Spleen (tissue), 11 donors: ENCODE results near the gene MRPS21. TPM values are rescaled to one million over a fixed set of nuclear protein-coding genes. Genes with fewer than 3 reads are reported as not detected.

Experiments
- DNase-seq: peaks from one replicate; pipeline ENCODE4 v3.0.0-alpha.2; 2020
- H3K27ac ChIP-seq, 8 donors: fragments of 200-600 bp; sonication (generic) in 7 of 8; 1 replicate in 4 of 8; 2 replicates in 4 of 8; pipeline versions ENCODE4 v1.5.0 to v1.8.0; 2016 to 2021; ENCODE audit warnings: inconsistent platforms in 4 of 8, mild to moderate bottlenecking in 4 of 8, moderate library complexity in 1 of 8
- H3K27me3 ChIP-seq, 7 donors: fragments of 200-600 bp; sonication (generic) in 6 of 7; replicated peaks in 1 of 7; 1 replicate in 4 of 7; 2 replicates in 3 of 7; pipeline versions ENCODE4 v1.5.0 to v1.8.0; 2016 to 2021; ENCODE audit warnings: inconsistent platforms in 3 of 7, mild to moderate bottlenecking in 1 of 7
- H3K36me3 ChIP-seq, 6 donors: fragments of 200-600 bp; sonication (generic) in 5 of 6; 1 replicate in 4 of 6; 2 replicates in 2 of 6; pipeline versions ENCODE4 v1.5.0 to v1.8.0; 2016 to 2021; ENCODE audit warnings: inconsistent platforms in 2 of 6
- H3K4me1 ChIP-seq, 6 donors: fragments of 200-600 bp; sonication (generic) in 5 of 6; 1 replicate in 3 of 6; 2 replicates in 3 of 6; pipeline versions ENCODE4 v1.5.0 to v1.8.0; 2016 to 2021; ENCODE audit warnings: inconsistent platforms in 3 of 6
- H3K4me3 ChIP-seq, 8 donors: fragments of 200-600 bp; sonication (generic) in 7 of 8; 1 replicate in 4 of 8; 2 replicates in 4 of 8; pipeline versions ENCODE4 v1.5.0 to v1.8.0; 2016 to 2021; ENCODE audit warnings: inconsistent platforms in 4 of 8, mild to moderate bottlenecking in 4 of 8, moderate library complexity in 2 of 8
- H3K9me3 ChIP-seq, 8 donors: fragments of 200-600 bp; sonication (generic) in 7 of 8; 1 replicate in 4 of 8; 2 replicates in 4 of 8; pipeline versions ENCODE4 v1.5.0 to v1.8.0; 2016 to 2021; ENCODE audit warnings: inconsistent platforms in 4 of 8
- CTCF ChIP-seq, 11 experiments: fragments of 200-600 bp in 7 of 11; fragments of 450-650 bp in 4 of 11; sonication (generic) in 4 of 11; IDR thresholded peaks in 8 of 11; conservative IDR thresholded peaks in 3 of 11; 1 replicate in 7 of 11; 2 replicates in 4 of 11; pipeline versions ENCODE4 v1.4.0 to v1.8.0; 2016 to 2021; ENCODE audit warnings: antibody characterized with exemption in 11 of 11, inconsistent platforms in 4 of 11, mild to moderate bottlenecking in 1 of 11
- POLR2A ChIP-seq, 3 donors: fragments of 450-650 bp; IDR thresholded peaks; one replicate each; pipeline ENCODE4 v1.5.1; 2017; ENCODE audit warnings: antibody characterized with exemption in 3 of 3, mild to moderate bottlenecking in 1 of 3
- POLR2AphosphoS5 ChIP-seq, 3 donors: sonication (generic); formaldehyde crosslinking; IDR thresholded peaks; one replicate each; pipeline ENCODE4 v1.5.1; 2017; ENCODE audit warnings: antibody characterized with exemption in 3 of 3
- WGBS, 5 donors: extraction: QIAGEN DNeasy Blood & Tissue Kit in 3 of 5; methylation state at CpG; one replicate each; pipeline versions ENCODE4 v1.1.5 to v1.1.7; 2013 to 2018; 5-methylcytosine and 5-hydroxymethylcytosine counted together
- intact Hi-C: fragments of 100-400 bp; cut with DNase I; formaldehyde crosslinking; loops from one replicate; pipeline ENCODE4 v1.15.0; 2023; ENCODE audit warnings: low total_unique reads
- polyA plus RNA-seq, 3 donors: library from polyadenylated mRNA; stranded (reverse); fragments of 200-250 nt; gene quantifications; one replicate each; pipeline ENCODE4 v1.2.1, GENCODE V29; 2013
- total RNA-seq, 7 donors: library from RNA; depleted of rRNA in 3 of 7; stranded (reverse); fragments of >200 nt in 3 of 7; fragmentation: NEBNext Ultra II Directional in 4 of 7; extraction: Animal tissue kit (Norgen Biotek cat#: 25700) in 4 of 7; gene quantifications; one replicate each; pipeline versions ENCODE4 v1.1.0 to v1.2.1, GENCODE V29; 2016 to 2021
- donor health status: healthy with polysubstance abuse.
- donor health status: DM: no; HTN: no; CAD: no; lungs with moderate emphysema.
- donor health status: DM: no; HTN: no; CAD: no.
- donor health status: Bipolar disorder and iron deficiency.
- donor health status: healthy.
- donor health status: DM: no; HTN: no; CAD: no.
- donor health status: DM: yes; HTN: yes; CAD: no.

The MRPS21 gene
- total and polyA plus RNA-seq, 10 donors: 39.3 to 116 (median 47.3) TPM

GRCh38 chr1:150346316-150346715 is 52.7 kb downstream of the MRPS21 start:
- Histone ChIP-seq H3K27ac (no peak overlapping the region), H3K36me3 (peaks cover 3 to 100% (median 89%) of the 10 kb centered on the region in 6 donors), H3K4me3 (no peak overlapping the region), H3K4me1 (no peaks in the 10 kb centered on the region), H3K9me3 (no peaks in the 10 kb centered on the region), H3K27me3 (no peaks in the 10 kb centered on the region)
- WGBS, 5 donors: 84 to 94% (median 90%) methylated on average over 4 of the region's 4 CpGs
- DNase-seq: no peak
- TF ChIP-seq CTCF (IDR thresholded peaks at IDR 0.05 in 8 of 11, conservative IDR thresholded peaks at IDR 0.05 in 3 of 11) (no peak), POLR2A (IDR thresholded peaks at IDR 0.05) (no peak), POLR2AphosphoS5 (IDR thresholded peaks at IDR 0.05) (no peak)
- intact Hi-C loops: loop anchor here (10.0 kb wide), 1 partner anchor 478 kb away; no protein-coding TSS in a partner anchor

GRCh38 chr1:150352866-150353265 is 59.2 kb downstream of the MRPS21 start:
- H3K27ac ChIP-seq: no peak overlapping the region
- TF ChIP-seq CTCF (IDR thresholded peaks at IDR 0.05 in 8 of 11, conservative IDR thresholded peaks at IDR 0.05 in 3 of 11) (no peak), POLR2AphosphoS5 (IDR thresholded peaks at IDR 0.05) (no peak), POLR2A (IDR thresholded peaks at IDR 0.05) (no peak)
- peaks cover 2 to 93% (median 63%) of the 10 kb centered on the region in 6 donors for H3K36me3 ChIP-seq
- no peaks in the 10 kb centered on the region for H3K9me3 ChIP-seq
- H3K4me3 ChIP-seq: no peak overlapping the region
- whole genome bisulfite sequencing, 5 donors: 90 to 97% (median 94%) methylated on average over 4 of the region's 4 CpGs
- no peaks in the 10 kb centered on the region for H3K4me1 ChIP-seq
- H3K27me3 ChIP-seq: no peaks in the 10 kb centered on the region
- intact Hi-C loops: no loop called here
- DNase-seq: no peak

Other genes with a start within 250 kb of the MRPS21 start
- 10 to 100 TPM; 35.8 to 62.8 (median 47.4) TPM for gene VPS45, start 226.1 kb upstream of the MRPS21 start, total RNA-seq
- gene VPS45, start 226.1 kb upstream of the MRPS21 start, polyA plus RNA-seq: 10 to 100 TPM; 16.2 to 22.7 (median 21.6) TPM
- 100 to 1,000 TPM in 5 of 7 donors, 10 to 100 TPM in 2; 95.9 to 147 (median 121) TPM for gene PLEKHO1, start 143.9 kb upstream of the MRPS21 start, total RNA-seq
- gene PLEKHO1, start 143.9 kb upstream of the MRPS21 start, polyA plus RNA-seq: 100 to 1,000 TPM; 154 to 228 (median 166) TPM
- 10 to 100 TPM; 29.8 to 44.0 (median 35.2) TPM for gene ANP32E, start 57.7 kb upstream of the MRPS21 start, total RNA-seq
- gene ANP32E, start 57.7 kb upstream of the MRPS21 start, polyA plus RNA-seq: 10 to 100 TPM; 24.6 to 35.6 (median 31.7) TPM
- gene CA14, start 36.1 kb upstream of the MRPS21 start, total RNA-seq: not detected
- not detected for gene CA14, start 36.1 kb upstream of the MRPS21 start, polyA plus RNA-seq
- gene APH1A, start 24.8 kb upstream of the MRPS21 start, total RNA-seq: 100 to 1,000 TPM; 116 to 170 (median 135) TPM
- 100 to 1,000 TPM in 1 of 3 donors, 10 to 100 TPM in 2; 72.0 to 186 (median 87.3) TPM for gene APH1A, start 24.8 kb upstream of the MRPS21 start, polyA plus RNA-seq
- gene C1orf54, start 21.1 kb upstream of the MRPS21 start, total RNA-seq: 10 to 100 TPM; 15.1 to 42.8 (median 28.7) TPM
- 10 to 100 TPM; 23.4 to 46.7 (median 37.4) TPM for gene C1orf54, start 21.1 kb upstream of the MRPS21 start, polyA plus RNA-seq
- gene CIART, start 11.3 kb upstream of the MRPS21 start, total RNA-seq: 1 to 10 TPM in 5 of 7 donors, under 1 TPM in 1, not detected in 1; 0.97 to 3.9 (median 2.9) TPM
- 1 to 10 TPM in 2 of 3 donors, under 1 TPM in 1; 0.83 to 1.5 (median 1.3) TPM for gene CIART, start 11.3 kb upstream of the MRPS21 start, polyA plus RNA-seq
- 100 to 1,000 TPM in 2 of 7 donors, 10 to 100 TPM in 5; 60.9 to 107 (median 78.2) TPM for gene PRPF3, start 27.7 kb downstream of the MRPS21 start, total RNA-seq
- 10 to 100 TPM; 28.8 to 67.3 (median 54.1) TPM for gene PRPF3, start 27.7 kb downstream of the MRPS21 start, polyA plus RNA-seq
- 10 to 100 TPM; 23.8 to 42.4 (median 32.8) TPM for gene RPRD2, start 70.3 kb downstream of the MRPS21 start, total RNA-seq
- 1 to 10 TPM; 3.8 to 7.4 (median 4.3) TPM for gene RPRD2, start 70.3 kb downstream of the MRPS21 start, polyA plus RNA-seq
- 10 to 100 TPM; 14.6 to 30.4 (median 23.5) TPM for gene TARS2, start 193.6 kb downstream of the MRPS21 start, total RNA-seq
- gene TARS2, start 193.6 kb downstream of the MRPS21 start, polyA plus RNA-seq: 10 to 100 TPM; 18.7 to 19.4 (median 18.9) TPM
- gene ECM1, start 214.2 kb downstream of the MRPS21 start, total RNA-seq: 10 to 100 TPM in 5 of 7 donors, 1 to 10 TPM in 2; 6.6 to 16.5 (median 13.6) TPM
- gene ECM1, start 214.2 kb downstream of the MRPS21 start, polyA plus RNA-seq: 1 to 10 TPM; 2.7 to 6.8 (median 6.4) TPM
- 1 to 10 TPM in 1 of 7 donors, under 1 TPM in 1, not detected in 5; 0.97 to 1.9 TPM for gene FALEC, start 221.9 kb downstream of the MRPS21 start, total RNA-seq
- gene FALEC, start 221.9 kb downstream of the MRPS21 start, polyA plus RNA-seq: under 1 TPM in 2 of 3 donors, not detected in 1; 0.20 to 0.29 TPM